HG03025 (cell line): ENCODE results near the gene APH1A.
"Not testable (repeated sequence)": the region's sequence is repeated elsewhere in the genome, so short reads cannot be mapped to it uniquely, and the experiment has no call there.

ENCODE experiments used
- ATAC-seq: cut with Tn5 transposase; IDR thresholded peaks from one replicate; pipeline ENCODE4 v1.9.1; 2021; ENCODE audit warnings: mild to moderate bottlenecking, moderate library complexity; ENCODE audit not compliant: unreplicated experiment, low FRiP score

The APH1A gene

GRCh38 chr1:150268705-150269403 lies at the start of gene APH1A:
Gene APH1A, minus strand, starts transcription at chr1:150269016. Its CDS starts 206 bp downstream, at chr1:150268810.
- peak; percentile 83 for ATAC-seq

- not testable (repeated sequence) for ATAC-seq
Observed at GRCh38 chr1:150314691-150315090, 45.9 kb upstream of the APH1A start.

GRCh38 chr1:150311762-150312161 lies 42.9 kb upstream of the APH1A start:
- ATAC-seq, result no peak

- ATAC-seq, result no peak
Observed at GRCh38 chr1:150309758-150310508, 41.1 kb upstream of the APH1A start.

GRCh38 chr1:150308585-150308984 lies 39.8 kb upstream of the APH1A start:
- ATAC-seq, result not testable (repeated sequence)

GRCh38 chr1:150302902-150303301 lies 34.1 kb upstream of the APH1A start:
- no peak for ATAC-seq

GRCh38 chr1:150302338-150302737 lies 33.5 kb upstream of the APH1A start:
- ATAC-seq, result no peak

GRCh38 chr1:150299716-150300115 lies 30.9 kb upstream of the APH1A start:
- ATAC-seq, result no peak

- no peak for ATAC-seq
Observed at GRCh38 chr1:150295476-150295875, 26.7 kb upstream of the APH1A start.

- peak; percentile 71 for ATAC-seq
Observed at GRCh38 chr1:150293433-150294253, 24.8 kb upstream of the APH1A start, which contains the start of gene MRPS21. Gene MRPS21, plus strand, starts transcription at chr1:150293861. Its CDS starts 506 bp downstream, at chr1:150294367.

- no peak for ATAC-seq
Observed at GRCh38 chr1:150288822-150289221, 20.0 kb upstream of the APH1A start.

GRCh38 chr1:150288382-150288781 lies 19.6 kb upstream of the APH1A start:
- no peak for ATAC-seq

- ATAC-seq, result no peak
Observed at GRCh38 chr1:150283260-150283659, 14.4 kb upstream of the APH1A start.

- no peak for ATAC-seq
Observed at GRCh38 chr1:150282558-150282958, 13.7 kb upstream of the APH1A start.

- no peak for ATAC-seq
Observed at GRCh38 chr1:150281758-150282557, 13.1 kb upstream of the APH1A start, which contains the start of gene CIART. Gene CIART, plus strand, starts transcription at chr1:150282554. Its CDS starts 714 bp downstream, at chr1:150283268.

GRCh38 chr1:150281221-150281757 lies 12.5 kb upstream of the APH1A start:
- ATAC-seq, result no peak

GRCh38 chr1:150280138-150280707 lies 11.4 kb upstream of the APH1A start:
- no peak for ATAC-seq

GRCh38 chr1:150273311-150273710 lies 4.5 kb upstream of the APH1A start:
- ATAC-seq, result no peak

- no peak for ATAC-seq
Observed at GRCh38 chr1:150271291-150271959, 2.6 kb upstream of the APH1A start.
